HG03175 (cell line): Measurements from ENCODE around the gene KRTAP5-4.
"Not testable (repeated sequence)": the region's sequence is repeated elsewhere in the genome, so short reads cannot be mapped to it uniquely, and the experiment has no call there.

Experiments
- ATAC-seq: cut with Tn5 transposase; IDR thresholded peaks from one replicate; pipeline ENCODE4 v1.9.1; 2021; ENCODE audit warnings: mild to moderate bottlenecking, moderate library complexity; ENCODE audit not compliant: unreplicated experiment

Gene KRTAP5-4

DNA sequence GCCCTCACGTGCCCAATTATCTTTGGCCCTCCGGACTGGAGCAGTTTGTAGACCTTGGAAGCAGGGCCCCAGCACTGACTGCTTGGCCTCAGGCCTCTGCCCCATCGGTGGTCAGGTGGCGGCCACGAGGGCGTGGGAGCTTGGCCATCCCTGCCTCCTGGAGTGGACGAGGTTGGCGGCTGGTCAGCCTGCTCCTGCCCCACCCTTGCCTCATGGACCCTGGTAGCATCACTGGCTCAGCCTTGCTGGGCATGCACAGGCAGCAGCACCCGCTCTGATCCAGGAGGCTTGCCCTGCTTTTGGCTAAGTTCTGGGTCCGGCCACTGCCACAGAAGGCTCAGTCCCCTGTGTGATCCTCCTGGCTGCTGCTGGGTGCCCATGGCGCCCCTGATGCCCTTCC, 17.8 kb downstream of the KRTAP5-4 start:
- ATAC-seq = no peak

DNA sequence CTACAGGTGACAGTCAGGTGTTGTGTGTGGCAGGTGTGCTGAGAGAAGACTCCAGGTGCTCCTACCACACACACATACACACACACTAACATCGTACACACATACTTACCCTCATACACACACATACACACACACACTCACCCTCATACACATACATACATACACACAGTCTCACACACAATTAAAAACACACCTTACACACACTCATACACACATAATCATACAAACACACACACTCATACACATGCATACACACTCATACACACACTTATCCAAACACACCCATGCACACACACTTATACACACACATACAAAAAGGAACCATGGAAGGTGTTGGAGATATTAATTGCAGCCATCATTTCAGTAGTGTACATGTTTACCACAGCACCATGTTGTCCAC, 18.3 kb downstream of the KRTAP5-4 start:
- ATAC-seq = no peak

DNA sequence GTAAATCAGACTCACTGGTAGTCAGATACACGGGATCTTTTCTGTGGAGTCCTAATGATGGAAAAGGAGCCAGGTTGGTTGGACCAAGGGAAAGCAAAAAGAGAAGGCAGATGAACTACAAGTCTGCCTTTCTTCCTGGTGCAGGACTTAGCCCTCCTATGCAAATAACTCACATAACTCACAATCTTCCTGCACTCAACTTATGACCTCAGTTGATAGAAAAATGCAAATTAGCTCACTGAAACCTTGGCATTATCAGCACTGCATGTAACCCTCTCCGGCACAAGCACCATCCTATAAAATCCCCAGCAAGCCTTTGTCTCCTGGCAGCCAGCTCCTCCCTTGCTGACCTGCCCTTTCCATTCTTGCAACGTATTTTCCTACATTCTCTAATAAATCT, 20.3 kb downstream of the KRTAP5-4 start:
- ATAC-seq = not testable (repeated sequence)

DNA sequence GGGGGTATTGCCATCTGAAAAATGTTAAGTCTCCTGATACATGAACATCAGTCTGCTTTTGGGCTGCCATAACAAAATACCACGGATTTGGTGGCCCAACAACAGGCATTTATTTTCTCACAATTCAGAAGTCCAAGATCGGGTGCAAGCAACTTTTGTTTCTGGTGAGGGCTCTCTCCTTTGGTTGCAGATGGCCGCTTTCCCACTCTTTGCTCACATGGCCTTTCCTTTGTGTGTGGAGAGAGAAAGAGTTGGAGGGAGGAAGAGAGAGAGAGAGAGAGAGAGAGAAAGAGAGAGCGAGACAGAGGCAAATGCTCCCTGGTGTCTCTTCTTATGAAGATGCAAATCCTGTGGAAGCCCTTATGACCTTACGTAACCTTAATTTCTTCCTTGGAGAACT, 21.3 kb downstream of the KRTAP5-4 start:
- ATAC-seq = no peak

DNA sequence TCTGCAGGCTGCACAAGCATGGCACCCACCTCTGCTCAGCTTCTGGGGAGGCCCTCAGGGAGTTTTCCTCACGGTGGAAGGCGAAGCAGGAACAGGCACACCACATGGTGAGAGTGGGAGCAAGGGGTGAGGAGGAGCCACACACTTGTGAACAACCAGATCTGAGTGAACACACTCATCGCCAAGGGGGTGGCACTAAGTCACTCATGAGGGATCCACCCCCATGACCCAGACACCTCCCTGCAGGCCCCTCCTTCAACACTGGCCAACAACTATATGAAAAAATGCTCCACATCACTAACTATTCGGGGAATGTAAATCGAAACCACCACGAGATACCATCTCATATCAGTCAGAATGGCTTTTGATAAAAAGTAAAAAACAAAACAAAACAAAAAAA, 23.1 kb downstream of the KRTAP5-4 start:
- ATAC-seq = no peak

DNA sequence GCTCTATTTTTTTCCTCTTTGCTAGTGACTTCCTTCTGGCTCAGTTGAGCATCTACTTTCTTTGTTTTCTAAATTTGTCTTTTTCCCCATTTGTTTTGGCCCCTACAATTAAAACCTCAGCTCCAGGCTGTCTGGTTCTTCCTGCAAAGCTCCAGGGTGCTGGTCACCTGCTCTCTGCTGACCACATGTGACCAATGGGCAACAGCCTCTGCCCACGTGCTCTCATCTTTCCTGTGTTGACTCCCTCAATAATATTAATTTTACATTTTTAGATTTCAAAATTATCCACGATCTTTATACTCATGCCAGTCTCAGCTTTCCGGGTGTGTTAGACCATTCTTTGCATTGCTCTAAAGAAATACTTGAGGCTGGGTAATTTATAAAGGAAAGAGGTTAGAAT, 23.5 kb downstream of the KRTAP5-4 start:
- ATAC-seq = not testable (repeated sequence)

DNA sequence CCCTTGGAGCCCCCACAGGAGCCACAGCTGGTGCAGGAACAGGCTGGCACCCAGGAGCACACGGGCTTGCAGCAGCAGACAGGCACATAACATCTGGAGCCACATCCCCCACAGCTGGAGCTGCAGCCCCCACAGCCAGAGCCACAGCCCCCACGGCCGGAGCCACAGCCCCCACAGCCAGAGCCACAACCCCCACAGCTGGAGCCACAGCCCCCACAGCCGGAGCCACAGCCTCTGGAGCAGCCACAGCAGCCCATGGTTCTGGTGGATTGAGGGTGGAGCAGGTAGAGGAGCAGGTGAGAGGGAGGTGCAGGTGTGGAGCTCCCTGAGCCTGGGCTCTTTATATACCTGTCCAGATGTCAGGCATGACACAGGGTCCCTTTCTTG, 24.0 kb downstream of the KRTAP5-4 start, which contains the start of gene KRTAP5-2:
Gene KRTAP5-2 (minus strand): TSS at position 301 of the 387 bp plus-strand sequence. CDS start 44 bp downstream, at position 257.
- ATAC-seq = no peak

DNA sequence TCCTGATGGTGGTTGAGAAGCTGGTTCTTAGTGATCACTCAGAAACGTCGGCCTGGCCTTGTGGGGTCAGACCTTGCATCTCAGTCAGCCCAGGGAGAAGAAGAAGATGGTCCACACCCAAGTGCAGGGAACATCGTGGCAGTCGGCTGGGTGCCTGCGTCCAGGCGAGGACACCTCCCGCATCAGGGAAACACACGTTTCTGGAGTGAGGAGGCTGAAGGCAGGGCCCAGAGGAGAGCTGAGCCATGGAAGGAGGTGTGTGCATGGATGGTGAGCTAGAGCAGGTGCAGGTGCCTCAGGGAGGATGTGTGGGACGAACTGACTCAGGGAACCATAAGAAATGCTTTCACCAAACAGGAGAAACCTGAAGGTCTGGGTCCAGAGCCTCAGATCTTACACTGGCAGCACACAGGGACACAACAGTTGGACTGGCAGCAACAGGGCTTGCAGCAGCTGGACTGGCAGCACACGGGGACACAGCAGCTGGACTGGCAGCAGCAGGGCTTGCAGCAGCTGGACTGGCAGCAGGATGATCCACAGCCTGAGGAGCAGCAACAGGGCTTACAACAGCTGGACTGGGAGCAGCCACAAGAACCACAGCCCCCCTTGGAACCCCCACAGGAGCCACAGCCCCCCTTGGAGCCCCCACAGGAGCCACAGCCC, 24.5 kb downstream of the KRTAP5-4 start:
- ATAC-seq = no peak

DNA sequence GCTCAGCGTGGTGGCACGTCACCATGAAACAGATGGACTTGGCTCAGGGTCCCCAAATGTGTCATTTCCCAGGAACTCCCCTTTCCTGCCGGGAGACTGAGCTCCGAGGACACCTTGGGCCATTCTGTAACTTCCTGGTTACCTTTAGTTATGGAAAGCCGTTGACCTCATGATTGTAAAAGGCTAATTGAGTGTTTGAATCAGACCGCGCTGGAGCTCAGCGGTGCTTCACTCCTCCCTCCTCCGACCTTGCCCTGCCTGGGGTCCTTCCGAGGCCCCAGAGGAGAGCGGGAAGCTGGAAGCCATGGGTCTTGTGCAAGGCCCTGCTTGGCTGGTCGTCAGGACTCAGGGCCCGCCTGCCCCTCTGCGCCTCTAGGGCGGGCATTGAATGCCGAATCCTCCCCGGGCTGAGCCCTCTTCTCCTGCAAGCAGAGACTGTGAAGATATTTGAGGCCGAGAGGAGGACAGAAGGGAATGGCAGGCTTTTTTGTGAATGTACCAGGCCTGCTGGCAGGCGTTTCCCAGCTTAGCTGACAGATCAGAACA, 25.3 kb downstream of the KRTAP5-4 start:
- ATAC-seq = not testable (repeated sequence)

DNA sequence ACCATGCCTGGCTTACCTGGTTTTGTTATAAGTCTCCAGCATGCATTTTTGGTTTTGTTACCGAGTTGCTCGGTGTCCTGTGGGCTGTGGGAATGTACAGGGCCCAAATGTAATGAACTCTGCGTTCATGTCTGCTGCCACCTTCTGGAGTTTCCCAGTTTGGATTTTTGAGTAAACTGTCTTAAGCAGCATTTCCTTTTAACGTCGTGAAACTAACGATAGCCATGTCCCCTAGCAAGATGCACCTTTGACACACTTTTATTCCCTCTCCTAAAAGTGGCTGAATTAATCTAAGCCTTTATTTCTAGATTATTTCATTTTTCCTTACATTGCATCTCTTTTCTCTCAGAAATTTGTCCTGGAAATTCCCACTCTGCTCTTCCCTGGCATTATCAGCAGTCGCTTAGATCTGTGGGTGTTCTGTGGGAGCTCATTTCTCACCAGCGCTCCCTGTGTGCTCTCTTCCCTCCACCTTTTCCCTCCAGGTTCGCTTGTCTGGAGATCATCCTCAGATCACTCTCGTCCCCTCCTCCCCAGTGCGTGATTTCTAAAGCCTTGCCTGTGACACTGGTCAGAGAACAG, 25.9 kb downstream of the KRTAP5-4 start:
- not testable (repeated sequence) for ATAC-seq

DNA sequence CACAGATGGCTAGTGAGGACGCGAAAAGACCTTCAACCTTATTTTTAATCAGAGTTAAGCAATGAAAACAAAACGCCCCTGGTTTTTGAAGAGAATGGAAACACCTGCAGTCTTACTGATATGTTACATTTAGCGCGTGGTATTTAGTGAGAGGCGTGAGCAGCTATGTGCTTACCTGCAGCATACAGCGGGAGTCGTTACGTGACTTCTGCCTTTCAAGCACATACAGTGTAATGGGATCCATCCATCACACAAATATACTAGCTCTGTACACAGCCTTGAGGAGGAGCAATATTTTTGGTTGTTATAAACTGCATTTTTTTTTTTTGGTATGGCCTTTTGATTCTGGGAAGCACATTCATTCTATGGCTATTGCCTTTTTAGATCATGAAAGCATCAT, 29.3 kb downstream of the KRTAP5-4 start:
- ATAC-seq = no peak

DNA sequence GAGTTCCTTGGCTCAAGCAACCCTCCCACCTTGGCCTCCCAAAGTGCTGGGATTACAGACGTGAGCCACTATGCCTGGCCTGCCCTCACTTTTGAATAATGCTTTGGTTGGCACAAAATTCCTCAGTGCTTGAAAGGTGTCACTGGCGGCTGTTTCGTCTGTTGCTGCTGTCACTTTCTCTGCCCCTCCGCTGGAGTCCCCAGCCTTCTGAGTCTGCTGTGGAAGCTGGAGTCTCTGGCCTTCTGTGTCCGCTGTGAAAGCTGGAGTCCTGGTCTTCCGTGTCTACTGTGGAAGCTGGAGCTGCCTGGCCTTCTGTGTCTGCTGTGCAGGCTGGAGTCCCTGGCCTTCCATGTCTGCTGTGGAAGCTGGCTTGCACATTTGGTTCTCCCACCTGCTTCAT, 31.9 kb downstream of the KRTAP5-4 start:
- ATAC-seq = no peak

DNA sequence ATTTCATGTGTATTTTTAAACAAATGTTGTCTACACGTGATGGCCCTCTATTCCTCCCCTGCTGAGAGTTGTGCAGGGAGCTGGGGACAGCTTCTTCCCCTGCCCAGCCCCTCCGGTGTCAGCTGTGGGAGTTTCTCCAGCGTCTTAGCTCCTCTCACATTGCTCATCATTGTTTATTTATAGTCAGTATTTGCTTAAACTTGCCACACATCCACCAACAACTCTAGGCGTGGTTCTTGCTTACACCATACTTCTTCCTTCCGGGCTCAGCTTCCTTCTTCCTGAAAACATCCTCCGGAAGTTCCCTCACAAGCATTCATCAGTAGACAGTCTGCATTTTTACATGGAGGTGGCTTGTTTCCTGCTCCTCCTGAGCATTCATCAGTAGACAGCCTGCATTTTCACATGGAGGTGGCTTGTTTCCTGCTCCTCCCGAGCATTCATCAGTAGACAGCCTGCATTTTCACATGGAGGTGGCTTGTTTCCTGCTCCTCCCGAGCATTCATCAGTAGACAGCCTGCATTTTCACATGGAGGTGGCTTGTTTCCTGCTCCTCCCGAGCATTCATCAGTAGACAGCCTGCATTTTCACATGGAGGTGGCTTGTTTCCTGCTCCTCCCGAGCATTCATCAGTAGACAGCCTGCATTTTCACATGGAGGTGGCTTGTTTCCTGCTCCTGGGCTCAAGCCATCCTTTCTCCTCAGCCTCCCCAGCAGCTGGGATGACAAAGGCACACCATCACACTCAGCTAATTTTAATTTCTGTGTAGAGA, 32.6 kb downstream of the KRTAP5-4 start:
- ATAC-seq = not testable (repeated sequence)

DNA sequence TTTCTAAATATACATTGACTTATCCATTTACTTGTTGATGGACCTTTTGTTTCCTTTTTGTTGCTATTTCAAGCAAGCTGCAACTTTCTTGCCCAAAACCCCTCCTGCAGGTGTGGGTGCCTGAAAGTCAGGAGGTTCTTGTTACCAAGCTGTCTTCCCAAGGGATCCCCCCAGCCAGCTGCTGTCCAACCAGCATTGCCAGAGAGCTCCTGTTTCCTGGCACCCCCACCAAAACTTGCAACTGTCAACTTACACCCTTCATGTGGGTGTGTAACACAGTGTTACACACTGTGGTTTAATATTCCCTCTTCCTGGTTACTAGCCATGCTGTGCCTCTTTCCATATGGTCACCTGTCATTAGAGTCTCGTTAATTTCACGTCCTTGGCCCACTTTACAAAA, 35.2 kb downstream of the KRTAP5-4 start:
- ATAC-seq = no peak

DNA sequence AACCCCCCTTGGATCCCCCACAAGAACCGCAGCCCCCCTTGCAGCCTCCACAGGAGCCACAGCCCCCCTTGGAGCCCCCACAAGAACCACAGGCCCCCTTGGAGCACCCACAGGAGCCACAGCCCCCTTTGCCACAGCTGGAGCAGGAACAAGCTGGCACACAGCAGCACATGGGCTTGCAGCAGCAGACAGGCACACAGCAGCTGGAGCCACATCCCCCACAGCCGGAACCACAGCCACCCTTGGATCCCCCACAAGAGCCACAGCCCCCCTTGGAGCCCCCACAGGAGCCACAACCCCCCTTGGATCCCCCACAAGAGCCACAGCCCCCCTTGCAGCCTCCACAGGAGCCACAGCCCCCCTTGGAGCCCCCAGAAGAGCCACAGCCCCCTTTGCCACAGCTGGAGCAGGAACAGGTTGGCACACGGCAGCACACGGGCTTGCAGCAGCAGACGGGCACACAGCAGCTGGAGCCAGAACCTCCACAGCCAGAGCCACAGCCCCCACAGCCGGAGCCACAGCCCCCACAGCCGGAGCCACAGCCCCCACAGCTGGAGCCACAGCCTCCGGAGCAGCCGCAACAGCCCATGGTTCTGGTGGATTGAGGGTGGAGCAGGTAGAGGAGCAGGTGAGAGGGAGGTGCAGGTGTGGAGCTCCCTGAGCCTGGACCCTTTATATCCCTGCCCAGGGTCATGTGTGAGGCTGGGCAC, 37.1 kb downstream of the KRTAP5-4 start, which contains the start of gene KRTAP5-1:
Gene KRTAP5-1 (minus strand): TSS at position 623 of the 710 bp plus-strand sequence. CDS start 34 bp downstream, at position 589.
- not testable (repeated sequence) for ATAC-seq

DNA sequence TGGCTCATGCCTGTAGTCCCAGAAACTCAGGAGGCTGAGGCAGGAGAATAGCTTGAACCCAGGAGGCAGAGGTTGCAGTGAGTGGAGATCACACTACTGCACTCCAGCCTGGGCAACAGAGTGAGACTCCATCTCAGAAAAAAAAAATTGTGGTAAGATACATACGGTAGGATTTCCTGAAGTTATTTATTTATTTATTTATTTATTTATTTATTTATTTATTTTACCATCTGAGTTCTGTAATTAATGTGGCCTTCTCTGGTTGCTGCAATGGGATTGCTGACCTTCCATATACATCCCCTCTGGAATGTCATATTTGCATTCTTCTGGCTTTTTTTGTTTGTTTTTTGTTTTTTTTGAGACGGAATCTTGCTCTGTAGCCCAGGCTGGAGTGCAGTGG, 39.0 kb downstream of the KRTAP5-4 start:
- not testable (repeated sequence) for ATAC-seq

DNA sequence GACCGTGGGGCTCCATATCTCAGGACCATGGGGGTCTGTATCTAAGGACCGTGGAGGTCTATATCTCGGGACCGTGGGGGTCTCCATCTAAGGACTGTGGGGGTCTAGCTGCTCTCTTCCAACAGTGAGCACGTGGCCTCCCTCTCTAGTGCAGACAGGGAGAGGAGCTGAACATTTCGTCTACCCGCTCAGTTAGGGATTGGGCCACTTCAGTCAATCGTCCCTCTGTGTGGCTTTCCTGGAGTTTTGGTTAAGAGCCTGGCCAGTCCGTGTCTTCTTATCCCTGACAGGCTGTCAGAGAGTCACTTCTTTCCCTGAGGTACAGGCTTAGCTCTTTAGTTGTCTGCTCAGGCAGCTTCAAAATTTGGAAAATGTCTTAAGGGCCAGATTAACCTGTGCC, 40.0 kb downstream of the KRTAP5-4 start:
- ATAC-seq = no peak

DNA sequence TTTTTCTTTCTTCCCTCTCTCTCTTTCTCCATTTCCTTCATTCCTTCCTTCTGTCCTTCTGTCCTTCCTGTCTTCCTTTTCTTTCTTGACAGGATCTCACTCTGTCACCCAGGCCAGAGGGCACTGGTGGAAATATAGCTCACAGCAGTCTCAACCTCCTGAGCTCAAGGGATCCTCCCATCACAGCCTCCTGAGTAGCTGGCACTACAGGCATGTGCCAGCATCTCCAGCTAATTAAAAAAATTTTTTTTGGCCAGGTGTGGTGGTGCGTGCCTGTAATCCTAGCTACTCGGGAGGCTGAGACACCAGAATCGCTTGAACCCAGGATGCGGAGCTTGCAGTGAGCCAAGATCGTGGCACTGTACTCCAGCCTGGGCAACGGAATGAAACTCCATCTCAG, 45.1 kb downstream of the KRTAP5-4 start:
- no peak for ATAC-seq

DNA sequence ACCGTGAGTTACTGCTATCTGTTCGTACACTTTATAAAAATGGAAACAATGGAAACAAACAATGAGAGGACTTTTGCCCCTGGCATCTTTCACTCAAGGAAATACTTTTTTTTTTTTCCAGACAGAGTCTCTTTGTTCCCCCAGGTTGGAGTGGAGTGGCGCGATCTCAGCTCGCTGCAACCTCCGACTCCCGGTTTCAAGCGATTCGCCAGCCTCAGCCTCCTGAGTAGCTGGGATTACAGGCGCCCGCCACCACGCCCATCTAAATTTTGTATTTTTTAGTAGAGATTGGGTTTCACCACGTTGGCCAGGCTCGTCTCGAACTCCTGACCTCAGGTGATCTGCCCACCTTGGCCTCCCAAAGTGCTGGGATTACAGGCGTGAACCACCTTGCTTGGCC, 46.2 kb downstream of the KRTAP5-4 start:
- ATAC-seq = not testable (repeated sequence)

DNA sequence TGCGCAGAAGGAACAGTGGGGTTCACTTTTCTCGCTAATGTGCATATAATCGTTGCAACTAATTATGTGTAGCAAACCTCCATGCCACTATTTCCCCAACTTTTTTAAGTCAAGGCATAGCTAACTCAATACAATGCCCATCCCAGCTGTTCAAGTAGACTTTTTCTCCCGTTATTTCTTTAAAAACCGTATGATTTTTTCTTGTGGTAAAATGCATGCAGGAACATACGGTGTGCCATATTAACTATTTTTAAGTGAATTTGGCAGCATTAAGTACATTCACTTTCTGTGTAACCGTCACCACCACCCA, 47.0 kb downstream of the KRTAP5-4 start:
- ATAC-seq = no peak
